ENCODE data around the gene CHMP4A.

Gene CHMP4A

DNA sequence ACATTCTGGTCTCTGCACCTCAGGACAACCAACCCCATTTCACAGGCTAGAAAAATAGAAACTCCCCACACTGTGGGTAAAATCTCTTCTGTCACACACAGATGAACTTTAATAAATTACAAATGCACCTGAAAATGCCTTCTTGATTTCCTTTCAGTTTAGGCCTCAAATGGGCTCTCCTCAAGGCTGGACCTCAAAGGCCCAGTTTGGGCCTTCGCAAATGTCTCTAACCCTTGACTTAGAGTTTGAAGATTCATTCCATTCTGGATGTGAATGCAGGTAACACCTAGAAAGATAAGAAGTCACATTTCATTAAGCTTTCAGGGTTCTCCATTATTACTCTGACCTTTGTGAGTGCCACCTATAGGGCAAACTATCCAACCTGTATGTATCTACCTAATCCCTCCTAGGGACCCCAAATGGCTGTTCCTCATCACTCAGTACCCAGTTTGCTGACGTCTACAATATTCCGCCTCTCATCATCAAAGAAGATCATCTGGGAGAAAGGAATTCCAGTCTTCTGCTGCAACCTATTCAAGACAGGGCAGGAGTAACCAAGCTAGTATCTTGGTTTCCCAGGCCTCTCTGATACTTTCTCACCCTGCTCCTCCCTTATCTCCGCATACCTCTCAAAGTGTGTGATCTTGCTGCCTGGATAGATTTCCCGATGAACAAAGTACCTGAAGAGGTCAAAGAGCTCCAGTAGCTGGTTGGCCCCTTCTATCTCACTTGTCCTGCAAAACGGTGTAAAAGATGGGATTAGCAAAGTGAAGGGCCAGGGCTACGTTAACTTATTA lies 776 bp upstream of the CHMP4A start:
- H3F3A ChIP-seq (ENCODE audit: insufficient read depth): peaks cover 26% of the 10 kb centered on the region
- no peaks in the 10 kb centered on the region for H3K9me2 ChIP-seq (replicated peaks; ENCODE audit: insufficient read depth, low read length)
- peak overlapping the region; percentile 88 for H3K27ac ChIP-seq (ENCODE audit: low read depth, low read length)
- no peaks in the 10 kb centered on the region for H3K9me3 ChIP-seq (ENCODE audit: insufficient read depth, low read length)
- H2AFZ ChIP-seq (ENCODE audit: low read depth, low read length, severe bottlenecking): no peak overlapping the region
- no peaks in the 10 kb centered on the region for H3K36me3 ChIP-seq (ENCODE audit: low read length)
- H3K27me3 ChIP-seq (ENCODE audit: low read length): no peaks in the 10 kb centered on the region
- H4K20me1 ChIP-seq (ENCODE audit: low read depth, low read length): no peaks in the 10 kb centered on the region
- no peaks in the 10 kb centered on the region for H3K79me2 ChIP-seq (ENCODE audit: insufficient read depth, low read length)
- H3K9ac ChIP-seq (ENCODE audit: low read length): peak overlapping the region; percentile 82
- H3K4me3 ChIP-seq (ENCODE audit: insufficient read depth, low read length, poor library complexity, severe bottlenecking): peak overlapping the region; percentile 64
- H3K4me2 ChIP-seq (ENCODE audit: low read depth, low read length, poor library complexity, severe bottlenecking): peak overlapping the region; percentile 59
- TF ChIP-seq, protein P1, sequence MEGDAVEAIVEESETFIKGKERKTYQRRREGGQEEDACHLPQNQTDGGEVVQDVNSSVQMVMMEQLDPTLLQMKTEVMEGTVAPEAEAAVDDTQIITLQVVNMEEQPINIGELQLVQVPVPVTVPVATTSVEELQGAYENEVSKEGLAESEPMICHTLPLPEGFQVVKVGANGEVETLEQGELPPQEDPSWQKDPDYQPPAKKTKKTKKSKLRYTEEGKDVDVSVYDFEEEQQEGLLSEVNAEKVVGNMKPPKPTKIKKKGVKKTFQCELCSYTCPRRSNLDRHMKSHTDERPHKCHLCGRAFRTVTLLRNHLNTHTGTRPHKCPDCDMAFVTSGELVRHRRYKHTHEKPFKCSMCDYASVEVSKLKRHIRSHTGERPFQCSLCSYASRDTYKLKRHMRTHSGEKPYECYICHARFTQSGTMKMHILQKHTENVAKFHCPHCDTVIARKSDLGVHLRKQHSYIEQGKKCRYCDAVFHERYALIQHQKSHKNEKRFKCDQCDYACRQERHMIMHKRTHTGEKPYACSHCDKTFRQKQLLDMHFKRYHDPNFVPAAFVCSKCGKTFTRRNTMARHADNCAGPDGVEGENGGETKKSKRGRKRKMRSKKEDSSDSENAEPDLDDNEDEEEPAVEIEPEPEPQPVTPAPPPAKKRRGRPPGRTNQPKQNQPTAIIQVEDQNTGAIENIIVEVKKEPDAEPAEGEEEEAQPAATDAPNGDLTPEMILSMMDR (IDR thresholded peaks at IDR 0.05; ENCODE audit: insufficient read depth, low read length, poor library complexity, severe bottlenecking): peak; percentile 19
- TF ChIP-seq EZH2phosphoT487 (conservative IDR thresholded peaks at IDR 0.05; ENCODE audit: low read length): no peak

DNA sequence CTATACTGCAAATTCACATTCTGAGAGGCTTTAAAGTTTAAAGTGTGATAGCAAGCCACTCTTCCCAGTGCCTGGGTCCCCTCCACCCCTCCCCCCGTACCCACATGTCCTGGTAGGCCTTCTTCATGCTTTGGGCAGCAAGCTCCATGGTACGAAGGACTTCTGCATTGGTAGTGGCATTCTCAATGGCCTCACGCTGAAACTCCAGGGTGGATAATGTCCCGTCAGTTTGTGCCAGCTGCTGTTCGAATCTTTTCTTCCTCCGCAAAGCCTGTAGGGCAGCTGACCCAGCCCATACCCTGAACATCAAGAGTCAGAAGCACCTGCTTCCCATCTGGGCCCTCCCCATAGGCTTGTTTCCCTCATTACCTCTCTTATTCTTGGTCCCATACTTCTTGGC lies 2.0 kb downstream of the CHMP4A start:
- H3K4me3 ChIP-seq (ENCODE audit: insufficient read depth, low read length, poor library complexity, severe bottlenecking): no peak overlapping the region
- TF ChIP-seq EZH2phosphoT487 (conservative IDR thresholded peaks at IDR 0.05; ENCODE audit: low read length): no peak
- TF ChIP-seq, protein P1 (IDR thresholded peaks at IDR 0.05; ENCODE audit: insufficient read depth, low read length, poor library complexity, severe bottlenecking): no peak
- peaks cover 18% of the 10 kb centered on the region for H3F3A ChIP-seq (ENCODE audit: insufficient read depth)
- H3K27me3 ChIP-seq (ENCODE audit: low read length): no peaks in the 10 kb centered on the region
- no peaks in the 10 kb centered on the region for H3K79me2 ChIP-seq (ENCODE audit: insufficient read depth, low read length)
- no peak overlapping the region for H3K9ac ChIP-seq (ENCODE audit: low read length)
- H2AFZ ChIP-seq (ENCODE audit: low read depth, low read length, severe bottlenecking): no peak overlapping the region
- H3K9me2 ChIP-seq (replicated peaks; ENCODE audit: insufficient read depth, low read length): no peaks in the 10 kb centered on the region
- H4K20me1 ChIP-seq (ENCODE audit: low read depth, low read length): no peaks in the 10 kb centered on the region
- no peaks in the 10 kb centered on the region for H3K36me3 ChIP-seq (ENCODE audit: low read length)
- H3K27ac ChIP-seq (ENCODE audit: low read depth, low read length): no peak overlapping the region
- peak overlapping the region; percentile 45 for H3K4me2 ChIP-seq (ENCODE audit: low read depth, low read length, poor library complexity, severe bottlenecking)
- H3K9me3 ChIP-seq (ENCODE audit: insufficient read depth, low read length): no peaks in the 10 kb centered on the region

DNA sequence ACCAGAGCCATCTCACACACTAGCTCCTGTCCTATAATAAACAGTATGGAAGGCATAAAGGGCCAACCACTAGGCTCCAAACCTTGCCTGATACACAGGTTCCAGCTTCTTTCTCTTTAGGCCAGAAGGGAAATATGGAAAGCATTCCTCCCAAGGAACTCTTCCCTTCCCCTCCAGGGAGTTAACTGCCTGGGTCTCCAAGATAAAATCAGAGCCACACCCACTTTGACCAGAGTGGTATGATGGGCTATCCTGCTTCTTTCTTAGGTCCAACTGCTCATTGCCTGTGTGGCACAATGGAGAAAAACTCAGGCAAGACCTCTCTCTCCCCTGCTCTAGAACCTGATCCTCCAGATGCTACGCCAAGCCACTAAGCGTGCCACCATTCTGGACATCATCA lies 5.7 kb downstream of the CHMP4A start:
- H2AFZ ChIP-seq (ENCODE audit: low read depth, low read length, severe bottlenecking): no peak overlapping the region
- H3K36me3 ChIP-seq (ENCODE audit: low read length): no peaks in the 10 kb centered on the region
- TF ChIP-seq, protein P1 (IDR thresholded peaks at IDR 0.05; ENCODE audit: insufficient read depth, low read length, poor library complexity, severe bottlenecking): no peak
- TF ChIP-seq EZH2phosphoT487 (conservative IDR thresholded peaks at IDR 0.05; ENCODE audit: low read length): no peak
- H3K9ac ChIP-seq (ENCODE audit: low read length): no peak overlapping the region
- H3K9me2 ChIP-seq (replicated peaks; ENCODE audit: insufficient read depth, low read length): no peaks in the 10 kb centered on the region
- no peak overlapping the region for H3K4me3 ChIP-seq (ENCODE audit: insufficient read depth, low read length, poor library complexity, severe bottlenecking)
- H3K9me3 ChIP-seq (ENCODE audit: insufficient read depth, low read length): no peaks in the 10 kb centered on the region
- H4K20me1 ChIP-seq (ENCODE audit: low read depth, low read length): no peaks in the 10 kb centered on the region
- H3K4me2 ChIP-seq (ENCODE audit: low read depth, low read length, poor library complexity, severe bottlenecking): no peak overlapping the region
- H3K79me2 ChIP-seq (ENCODE audit: insufficient read depth, low read length): no peaks in the 10 kb centered on the region
- H3K27me3 ChIP-seq (ENCODE audit: low read length): no peaks in the 10 kb centered on the region
- no peak overlapping the region for H3K27ac ChIP-seq (ENCODE audit: low read depth, low read length)
- peaks cover 6% of the 10 kb centered on the region; the same call in 1 of the 2 replicates for H3F3A ChIP-seq (ENCODE audit: insufficient read depth)
